Stomach (tissue), 4 donors: Measurements from ENCODE around the gene ROBO1.

Experiments used
- CTCF ChIP-seq, 7 experiments: fragments of 450-650 bp in 4 of 7; fragments of 200-600 bp in 3 of 7; sonication (generic) in 3 of 7; IDR thresholded peaks; one replicate each; pipeline ENCODE4 v1.5.1; 2016 to 2019; ENCODE audit warnings: antibody characterized with exemption in 7 of 7, control low read depth in 2 of 7, mild to moderate bottlenecking in 1 of 7
- EP300 ChIP-seq: sonication (generic); formaldehyde crosslinking; IDR thresholded peaks from one replicate; pipeline ENCODE4 v1.6.1; 2017; ENCODE audit warnings: antibody characterized with exemption
- POLR2AphosphoS5 ChIP-seq, 3 donors: sonication (generic); formaldehyde crosslinking; IDR thresholded peaks; one replicate each; pipeline ENCODE4 v1.6.1; 2016; ENCODE audit warnings: antibody characterized with exemption in 3 of 3

GRCh38 chr3:78844307-78844706 lies 923.5 kb downstream of the ROBO1 start:
- TF ChIP-seq CTCF (IDR thresholded peaks at IDR 0.05): no peak
- no peak for TF ChIP-seq EP300
- TF ChIP-seq POLR2AphosphoS5 (IDR thresholded peaks at IDR 0.05): no peak
